Neural cell (in vitro differentiated cells): Measurements from ENCODE around the gene THRB. TPM values are rescaled to one million over a fixed set of nuclear protein-coding genes. Genes with fewer than 3 reads are reported as not detected.

ENCODE experiments used
- H2AFZ ChIP-seq: fragments of 200-600, 300-800 bp; sonication (generic), shearing (Covaris generic); 2 replicates; pipeline ENCODE4 v1.6.0; 2014; ENCODE audit warnings: low read depth, mild to moderate bottlenecking, antibody characterized with exemption, low read length, moderate library complexity
- H3F3A ChIP-seq: fragments of 200-600 bp; shearing (Covaris generic); 2 replicates; pipeline ENCODE4 v1.6.1; 2016; ENCODE audit warnings: mild to moderate bottlenecking, moderate library complexity, mixed read lengths, antibody characterized with exemption, low read length; ENCODE audit not compliant: insufficient read depth, poor library complexity, severe bottlenecking
- H3K27ac ChIP-seq: fragments of 200-600, 300-800 bp; sonication (generic), shearing (Covaris generic); 2 replicates; pipeline ENCODE4 v1.5.1; 2014; ENCODE audit warnings: mild to moderate bottlenecking, low read length, moderate library complexity
- H3K27me3 ChIP-seq: fragments of 300-800, 200-600 bp; sonication (generic), shearing (Covaris generic); 2 replicates; pipeline ENCODE4 v1.6.0; 2014; ENCODE audit warnings: mild to moderate bottlenecking, low read depth, low read length, moderate library complexity; ENCODE audit not compliant: insufficient read depth
- H3K36me3 ChIP-seq: fragments of 300-800, 200-600 bp; sonication (generic), shearing (Covaris generic); 2 replicates; pipeline ENCODE4 v1.5.1; 2014; ENCODE audit warnings: mild to moderate bottlenecking, antibody characterized with exemption, low read length, moderate library complexity; ENCODE audit not compliant: insufficient read depth
- H3K4me2 ChIP-seq: fragments of 300-800, 200-600 bp; sonication (generic), shearing (Covaris generic); 2 replicates; pipeline ENCODE4 v1.6.0; 2014; ENCODE audit warnings: mild to moderate bottlenecking, low read length
- H3K4me3 ChIP-seq: fragments of 300-800, 200-600 bp; sonication (generic), shearing (Covaris generic); 2 replicates; pipeline ENCODE4 v1.5.1; 2014; ENCODE audit warnings: mild to moderate bottlenecking, low read length, moderate library complexity
- H3K79me2 ChIP-seq: fragments of 200-600 bp; shearing (Covaris generic); replicated peaks from 2 replicates; pipeline ENCODE4 v1.6.0; 2014; ENCODE audit warnings: mild to moderate bottlenecking, low read length, moderate library complexity; ENCODE audit not compliant: insufficient read depth
- H3K9ac ChIP-seq: fragments of 300-800, 200-600 bp; sonication (generic), shearing (Covaris generic); 2 replicates; pipeline ENCODE4 v1.6.1; 2016; ENCODE audit warnings: mild to moderate bottlenecking, low read length, mixed read lengths
- H3K9me2 ChIP-seq: fragments of 200-600 bp; shearing (Covaris generic); 2 replicates; pipeline ENCODE4 v1.6.1; 2016; ENCODE audit warnings: mild to moderate bottlenecking, low read length, mixed read lengths; ENCODE audit not compliant: insufficient read depth
- H3K9me3 ChIP-seq: fragments of 200-600, 300-800 bp; sonication (generic), shearing (Covaris generic); 2 replicates; pipeline ENCODE4 v1.6.1; 2016; ENCODE audit warnings: mild to moderate bottlenecking, mixed run types, low read length, moderate library complexity, mixed read lengths
- H4K20me1 ChIP-seq: fragments of 200-600 bp; shearing (Covaris generic); 2 replicates; pipeline ENCODE4 v1.6.1; 2016; ENCODE audit warnings: mild to moderate bottlenecking, mixed run types; ENCODE audit not compliant: insufficient read depth
- EP300 ChIP-seq: fragments of 450-650 bp; conservative IDR thresholded peaks from 2 replicates; pipeline ENCODE4 v1.6.1; 2014; ENCODE audit warnings: antibody characterized with exemption, mild to moderate bottlenecking, moderate library complexity; ENCODE audit not compliant: poor library complexity, severe bottlenecking
- EZH2 ChIP-seq: fragments of 200-600, 300-800 bp; shearing (Covaris generic), sonication (generic); IDR thresholded peaks from 2 replicates; pipeline ENCODE4 v1.6.1; 2014; ENCODE audit warnings: antibody characterized with exemption, low read length, borderline replicate concordance, mild to moderate bottlenecking; ENCODE audit not compliant: insufficient read depth, poor library complexity, severe bottlenecking
- MXI1 ChIP-seq: fragments of 450-650 bp; conservative IDR thresholded peaks from 2 replicates; pipeline ENCODE4 v1.6.1; 2014; ENCODE audit warnings: antibody characterized with exemption, mild to moderate bottlenecking; ENCODE audit not compliant: poor library complexity, severe bottlenecking
- POLR2AphosphoS5 ChIP-seq: IDR thresholded peaks from 2 replicates; pipeline ENCODE4 v1.6.1; 2012
- RAD21 ChIP-seq: fragments of 450-650 bp; conservative IDR thresholded peaks from 2 replicates; pipeline ENCODE4 v1.6.1; 2014; ENCODE audit warnings: antibody characterized with exemption, mild to moderate bottlenecking, moderate library complexity
- SMC3 ChIP-seq: fragments of 450-650 bp; conservative IDR thresholded peaks from 2 replicates; pipeline ENCODE4 v1.6.1; 2014; ENCODE audit warnings: antibody characterized with exemption, mild to moderate bottlenecking, moderate library complexity; ENCODE audit not compliant: poor library complexity
- TAF1 ChIP-seq: IDR thresholded peaks from 2 replicates; pipeline ENCODE4 v1.6.1; 2012; ENCODE audit warnings: low read depth
- polyA plus RNA-seq: library from polyadenylated mRNA; depleted of rRNA; stranded (reverse); fragments of >200 nt; gene quantifications from 2 replicates; pipeline ENCODE4 v1.2.3, GENCODE V29; 2014
- TF ChIP-seq, protein P1 (sequence below): fragments of 450-650 bp; IDR thresholded peaks from 2 replicates; pipeline ENCODE4 v1.5.1; 2014; ENCODE audit warnings: antibody characterized with exemption, mild to moderate bottlenecking, moderate library complexity; ENCODE audit not compliant: poor library complexity, severe bottlenecking
- TF ChIP-seq, protein P2 (sequence below): IDR thresholded peaks from 2 replicates; pipeline ENCODE4 v1.6.1; 2012; ENCODE audit warnings: borderline replicate concordance

THRB gene
- polyA plus RNA-seq, 1 donor from 2014 or later, result 1.7 TPM

DNA sequence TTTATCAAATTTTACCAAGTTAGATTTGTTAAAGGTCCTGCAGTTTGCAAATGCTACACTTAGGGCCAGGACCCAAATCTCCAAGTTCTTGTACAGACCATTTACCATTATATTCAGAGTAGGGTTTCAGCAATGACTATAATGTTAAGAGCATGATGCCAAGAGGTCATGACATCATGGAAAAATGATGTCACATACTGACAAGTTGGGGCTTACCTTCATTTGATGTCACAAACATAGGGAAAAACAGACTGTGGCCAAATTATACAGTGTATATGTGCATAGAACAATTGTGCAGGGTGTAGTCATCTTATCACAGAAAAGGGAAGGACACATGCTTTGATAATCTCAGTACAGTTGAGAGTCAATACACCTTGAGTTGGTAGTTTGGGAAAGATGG, 10.1 kb upstream of the THRB start:
- no peaks in the 10 kb centered on the region for H3K9me3 ChIP-seq
- no peak for TF ChIP-seq MXI1
- TF ChIP-seq EZH2, result no peak
- TF ChIP-seq POLR2AphosphoS5, result no peak
- TF ChIP-seq, protein P1, sequence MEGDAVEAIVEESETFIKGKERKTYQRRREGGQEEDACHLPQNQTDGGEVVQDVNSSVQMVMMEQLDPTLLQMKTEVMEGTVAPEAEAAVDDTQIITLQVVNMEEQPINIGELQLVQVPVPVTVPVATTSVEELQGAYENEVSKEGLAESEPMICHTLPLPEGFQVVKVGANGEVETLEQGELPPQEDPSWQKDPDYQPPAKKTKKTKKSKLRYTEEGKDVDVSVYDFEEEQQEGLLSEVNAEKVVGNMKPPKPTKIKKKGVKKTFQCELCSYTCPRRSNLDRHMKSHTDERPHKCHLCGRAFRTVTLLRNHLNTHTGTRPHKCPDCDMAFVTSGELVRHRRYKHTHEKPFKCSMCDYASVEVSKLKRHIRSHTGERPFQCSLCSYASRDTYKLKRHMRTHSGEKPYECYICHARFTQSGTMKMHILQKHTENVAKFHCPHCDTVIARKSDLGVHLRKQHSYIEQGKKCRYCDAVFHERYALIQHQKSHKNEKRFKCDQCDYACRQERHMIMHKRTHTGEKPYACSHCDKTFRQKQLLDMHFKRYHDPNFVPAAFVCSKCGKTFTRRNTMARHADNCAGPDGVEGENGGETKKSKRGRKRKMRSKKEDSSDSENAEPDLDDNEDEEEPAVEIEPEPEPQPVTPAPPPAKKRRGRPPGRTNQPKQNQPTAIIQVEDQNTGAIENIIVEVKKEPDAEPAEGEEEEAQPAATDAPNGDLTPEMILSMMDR, result no peak
- TF ChIP-seq, protein P2, sequence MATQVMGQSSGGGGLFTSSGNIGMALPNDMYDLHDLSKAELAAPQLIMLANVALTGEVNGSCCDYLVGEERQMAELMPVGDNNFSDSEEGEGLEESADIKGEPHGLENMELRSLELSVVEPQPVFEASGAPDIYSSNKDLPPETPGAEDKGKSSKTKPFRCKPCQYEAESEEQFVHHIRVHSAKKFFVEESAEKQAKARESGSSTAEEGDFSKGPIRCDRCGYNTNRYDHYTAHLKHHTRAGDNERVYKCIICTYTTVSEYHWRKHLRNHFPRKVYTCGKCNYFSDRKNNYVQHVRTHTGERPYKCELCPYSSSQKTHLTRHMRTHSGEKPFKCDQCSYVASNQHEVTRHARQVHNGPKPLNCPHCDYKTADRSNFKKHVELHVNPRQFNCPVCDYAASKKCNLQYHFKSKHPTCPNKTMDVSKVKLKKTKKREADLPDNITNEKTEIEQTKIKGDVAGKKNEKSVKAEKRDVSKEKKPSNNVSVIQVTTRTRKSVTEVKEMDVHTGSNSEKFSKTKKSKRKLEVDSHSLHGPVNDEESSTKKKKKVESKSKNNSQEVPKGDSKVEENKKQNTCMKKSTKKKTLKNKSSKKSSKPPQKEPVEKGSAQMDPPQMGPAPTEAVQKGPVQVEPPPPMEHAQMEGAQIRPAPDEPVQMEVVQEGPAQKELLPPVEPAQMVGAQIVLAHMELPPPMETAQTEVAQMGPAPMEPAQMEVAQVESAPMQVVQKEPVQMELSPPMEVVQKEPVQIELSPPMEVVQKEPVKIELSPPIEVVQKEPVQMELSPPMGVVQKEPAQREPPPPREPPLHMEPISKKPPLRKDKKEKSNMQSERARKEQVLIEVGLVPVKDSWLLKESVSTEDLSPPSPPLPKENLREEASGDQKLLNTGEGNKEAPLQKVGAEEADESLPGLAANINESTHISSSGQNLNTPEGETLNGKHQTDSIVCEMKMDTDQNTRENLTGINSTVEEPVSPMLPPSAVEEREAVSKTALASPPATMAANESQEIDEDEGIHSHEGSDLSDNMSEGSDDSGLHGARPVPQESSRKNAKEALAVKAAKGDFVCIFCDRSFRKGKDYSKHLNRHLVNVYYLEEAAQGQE, result no peak
- no peak for TF ChIP-seq SMC3
- no peak for TF ChIP-seq TAF1
- TF ChIP-seq EP300, result no peak
- TF ChIP-seq RAD21, result no peak
- no peak overlapping the region for H3K27ac ChIP-seq
- no peaks in the 10 kb centered on the region for H3K9me2 ChIP-seq
- no peak overlapping the region for H3K4me2 ChIP-seq
- no peaks in the 10 kb centered on the region for H3K79me2 ChIP-seq
- no peaks in the 10 kb centered on the region for H3K36me3 ChIP-seq
- H4K20me1 ChIP-seq, result no peaks in the 10 kb centered on the region
- H3K4me3 ChIP-seq, result no peak overlapping the region
- no peaks in the 10 kb centered on the region for H3F3A ChIP-seq
- no peak overlapping the region for H2AFZ ChIP-seq
- H3K27me3 ChIP-seq, result no peaks in the 10 kb centered on the region
- no peak overlapping the region for H3K9ac ChIP-seq

DNA sequence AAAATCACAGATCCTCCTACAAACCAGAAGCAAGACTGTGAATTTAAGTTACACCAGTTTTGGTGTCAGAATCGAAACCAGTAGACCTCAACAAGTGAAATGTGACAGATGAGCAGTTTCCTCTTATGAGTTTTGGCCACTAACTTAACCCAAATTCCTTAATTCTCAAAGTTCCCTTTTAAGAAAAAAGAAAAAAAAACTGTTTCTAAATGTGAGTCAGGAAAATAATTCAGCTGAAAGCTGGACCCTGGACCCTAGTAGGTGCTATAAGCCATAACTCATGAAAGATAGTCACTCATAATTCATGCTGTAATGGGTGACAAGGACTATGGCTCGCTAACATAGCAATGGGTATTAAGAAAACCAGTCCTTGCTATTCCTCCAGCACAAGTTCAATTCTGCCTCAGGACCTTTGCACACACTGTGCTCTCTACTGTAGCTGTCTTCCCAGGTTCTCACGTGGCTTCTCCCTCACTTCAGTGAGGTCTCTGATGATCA, 9.0 kb upstream of the THRB start:
- Histone ChIP-seq H2AFZ (no peak overlapping the region), H3F3A (no peaks in the 10 kb centered on the region), H3K4me3 (no peak overlapping the region), H3K9me3 (no peaks in the 10 kb centered on the region), H3K9ac (no peak overlapping the region), H3K27me3 (no peaks in the 10 kb centered on the region), H3K36me3 (no peaks in the 10 kb centered on the region), H3K27ac (no peak overlapping the region), H3K9me2 (no peaks in the 10 kb centered on the region), H4K20me1 (no peaks in the 10 kb centered on the region), H3K4me2 (no peak overlapping the region), H3K79me2 (no peaks in the 10 kb centered on the region)
- TF ChIP-seq TAF1 (no peak), SMC3 (no peak), MXI1 (no peak), POLR2AphosphoS5 (no peak), RAD21 (no peak), EP300 (no peak), EZH2 (no peak)
- TF ChIP-seq, protein P1, result no peak
- TF ChIP-seq, protein P2, result no peak
